IMR-90 (cell line): ENCODE data around the gene MALRD1. TPM values are rescaled to one million over a fixed set of nuclear protein-coding genes. Genes with fewer than 3 reads are reported as not detected.

Source experiments
- ATAC-seq: fragments of 200-7000 bp; cut with Tn5 transposase; 2 replicates; pipeline ENCODE4 v1.9.1; 2020; ENCODE audit warnings: low read depth, mild to moderate bottlenecking, moderate library complexity
- BruUV-seq: library from RNA; stranded (reverse); fragments of 400-500 nt; replicated peaks from 2 replicates; lab custom pipeline; 2021; lab: Mats Ljungman, UMichigan
- CTCF ChIA-PET: fragments of 300-600 bp; formaldehyde crosslinking; extraction: SDS; loops from one replicate; lab custom pipeline; 2021; ENCODE audit warnings: antibody characterized with exemption; lab: Yijun Ruan, JAX
- POLR2A ChIA-PET: fragments of 300-600 bp; sonication (Branson Sonifier 250); formaldehyde crosslinking; loops from one replicate; lab custom pipeline; 2022; ENCODE audit warnings: antibody characterized with exemption; ENCODE audit not compliant: unreplicated experiment; lab: Charles Lee
- DNase-seq: peaks from one replicate; pipeline ENCODE4 v3.0.0; 2013
- H2AFZ ChIP-seq: replicated peaks from 2 replicates; pipeline ENCODE3; 2013; ENCODE audit warnings: low read length, mild to moderate bottlenecking; ENCODE audit not compliant: poor library complexity
- H2AK5ac ChIP-seq: 2 replicates; pipeline ENCODE4 v1.6.1; 2013; ENCODE audit warnings: low read depth, low read length, inconsistent platforms
- H2AK9ac ChIP-seq: replicated peaks from 2 replicates; pipeline ENCODE3; 2013; ENCODE audit warnings: mild to moderate bottlenecking, low read depth, low read length, moderate library complexity; ENCODE audit not compliant: poor library complexity
- H2BK120ac ChIP-seq: 2 replicates; pipeline ENCODE4 v1.6.1; 2013; ENCODE audit warnings: low read depth, low read length, inconsistent platforms
- H2BK15ac ChIP-seq: 3 replicates; pipeline ENCODE4 v1.6.1; 2013; ENCODE audit warnings: low read depth, low read length, inconsistent platforms
- H2BK20ac ChIP-seq: 2 replicates; pipeline ENCODE4 v1.6.1; 2013; ENCODE audit warnings: low read depth, mild to moderate bottlenecking, inconsistent platforms, low read length, moderate library complexity
- H2BK5ac ChIP-seq: 2 replicates; pipeline ENCODE4 v1.6.1; 2013; ENCODE audit warnings: mild to moderate bottlenecking, low read depth, low read length, inconsistent platforms; ENCODE audit not compliant: poor library complexity, severe bottlenecking
- H3K14ac ChIP-seq: replicated peaks from 2 replicates; pipeline ENCODE4 v1.6.1; 2013; ENCODE audit warnings: low read depth, low read length, inconsistent platforms
- H3K18ac ChIP-seq: 2 replicates; pipeline ENCODE4 v1.6.1; 2013; ENCODE audit warnings: low read depth, low read length, control low read depth
- H3K23ac ChIP-seq: 2 replicates; pipeline ENCODE4 v1.6.1; 2013; ENCODE audit warnings: low read depth, low read length, inconsistent platforms
- H3K27ac ChIP-seq: 2 replicates; pipeline ENCODE4 v1.5.1; 2013; ENCODE audit warnings: mild to moderate bottlenecking, control low read depth, low read length; ENCODE audit not compliant: insufficient read depth
- H3K27me3 ChIP-seq: 2 replicates; pipeline ENCODE4 v1.6.1; 2013; ENCODE audit warnings: low read length; ENCODE audit not compliant: control insufficient read depth, insufficient read depth
- H3K36me3 ChIP-seq: 2 replicates; pipeline ENCODE4 v1.6.1; 2013; ENCODE audit warnings: low read length, mixed read lengths; ENCODE audit not compliant: control insufficient read depth, insufficient read depth
- H3K4ac ChIP-seq: 2 replicates; pipeline ENCODE4 v1.6.1; 2013; ENCODE audit warnings: low read depth, low read length, inconsistent platforms
- H3K4me1 ChIP-seq: 2 replicates; pipeline ENCODE4 v1.6.1; 2013; ENCODE audit warnings: low read length, mixed read lengths; ENCODE audit not compliant: control insufficient read depth, insufficient read depth
- H3K4me2 ChIP-seq: 2 replicates; pipeline ENCODE4 v1.6.1; 2013; ENCODE audit warnings: low read depth, mild to moderate bottlenecking, control low read depth, low read length, moderate library complexity
- H3K4me3 ChIP-seq: 2 replicates; pipeline ENCODE4 v1.5.1; 2013; ENCODE audit warnings: low read depth, mild to moderate bottlenecking, control low read depth, low read length, moderate library complexity; ENCODE audit not compliant: insufficient read depth
- H3K56ac ChIP-seq: 2 replicates; pipeline ENCODE4 v1.6.1; 2013; ENCODE audit warnings: low read length, inconsistent platforms; ENCODE audit not compliant: insufficient read depth; ENCODE audit errors: extremely low read depth
- H3K79me1 ChIP-seq, 2 experiments: 2 replicates each; pipeline ENCODE4 v1.6.1; 2013; ENCODE audit warnings: low read length in 2 of 2, inconsistent platforms in 1 of 2, low read depth in 1 of 2
- H3K9ac ChIP-seq: 2 replicates; pipeline ENCODE4 v1.6.1; 2013; ENCODE audit warnings: low read depth, low read length, control low read depth
- H3K9me1 ChIP-seq: 2 replicates; pipeline ENCODE4 v1.6.1; 2013; ENCODE audit warnings: low read length, inconsistent platforms; ENCODE audit not compliant: insufficient read depth
- H3K9me3 ChIP-seq: 2 replicates; pipeline ENCODE4 v1.6.1; 2013; ENCODE audit warnings: low read length; ENCODE audit not compliant: control insufficient read depth, insufficient read depth
- H4K20me1 ChIP-seq: 2 replicates; pipeline ENCODE4 v1.6.1; 2013; ENCODE audit warnings: low read length, inconsistent platforms; ENCODE audit not compliant: insufficient read depth
- H4K5ac ChIP-seq: 2 replicates; pipeline ENCODE4 v1.6.1; 2013; ENCODE audit warnings: mild to moderate bottlenecking, low read depth, low read length, control low read depth
- H4K8ac ChIP-seq, 2 experiments: 2 replicates each; pipeline ENCODE4 v1.6.1; 2013; ENCODE audit warnings: low read depth in 2 of 2, low read length in 2 of 2, control low read depth in 1 of 2, inconsistent platforms in 1 of 2
- H4K91ac ChIP-seq: 2 replicates; pipeline ENCODE4 v1.6.1; 2013; ENCODE audit warnings: low read depth, low read length, inconsistent platforms; ENCODE audit not compliant: insufficient read depth
- CEBPB ChIP-seq: IDR thresholded peaks from 2 replicates; pipeline ENCODE4 v1.6.1; 2012; ENCODE audit warnings: low read depth, low read length, improper control_type of control experiment
- CTCF ChIP-seq: conservative IDR thresholded peaks from 2 replicates; pipeline ENCODE4 v1.5.1; 2012; ENCODE audit warnings: mild to moderate bottlenecking, low read depth, low read length, improper control_type of control experiment
- POLR2A ChIP-seq: IDR thresholded peaks from 2 replicates; pipeline ENCODE4 v1.6.1; 2012; ENCODE audit warnings: mild to moderate bottlenecking, low read depth, low read length
- dilution Hi-C: fragments of 300-500 bp; cut with HindIII; formaldehyde crosslinking; loops from one replicate; pipeline ENCODE4 v1.14.3; 2018; ENCODE audit warnings: low sequenced_read_pairs; ENCODE audit not compliant: unreplicated experiment
- in situ Hi-C: fragments of 300-500 bp; cut with MboI; formaldehyde crosslinking; loops from 3 replicates; pipeline ENCODE4 v1.14.3; 2019; ENCODE audit warnings: low sequenced_read_pairs, inconsistent platforms, mixed read lengths
- intact Hi-C: fragments of 100-400 bp; cut with micrococcal nuclease; formaldehyde crosslinking; loops from 2 replicates; pipeline ENCODE4 v1.10.0; 2022
- polyA plus RNA-seq, 3 experiments: library from polyadenylated mRNA; depleted of rRNA; stranded (reverse); fragments of >200 nt; gene quantifications; 2 replicates each; pipeline ENCODE4 v1.2.3, GENCODE V29; 2012; ENCODE audit warnings: low replicate concordance in 1 of 3
- total RNA-seq: library from RNA; depleted of rRNA; stranded (reverse); fragments of >200 nt; gene quantifications from 2 replicates; pipeline ENCODE4 v1.2.3, GENCODE V29; 2012

MALRD1 gene
- total and polyA plus RNA-seq, 2 of the 4 experiments (the other 2 are of a cell fraction) = 0.34 to 1.1 TPM

DNA sequence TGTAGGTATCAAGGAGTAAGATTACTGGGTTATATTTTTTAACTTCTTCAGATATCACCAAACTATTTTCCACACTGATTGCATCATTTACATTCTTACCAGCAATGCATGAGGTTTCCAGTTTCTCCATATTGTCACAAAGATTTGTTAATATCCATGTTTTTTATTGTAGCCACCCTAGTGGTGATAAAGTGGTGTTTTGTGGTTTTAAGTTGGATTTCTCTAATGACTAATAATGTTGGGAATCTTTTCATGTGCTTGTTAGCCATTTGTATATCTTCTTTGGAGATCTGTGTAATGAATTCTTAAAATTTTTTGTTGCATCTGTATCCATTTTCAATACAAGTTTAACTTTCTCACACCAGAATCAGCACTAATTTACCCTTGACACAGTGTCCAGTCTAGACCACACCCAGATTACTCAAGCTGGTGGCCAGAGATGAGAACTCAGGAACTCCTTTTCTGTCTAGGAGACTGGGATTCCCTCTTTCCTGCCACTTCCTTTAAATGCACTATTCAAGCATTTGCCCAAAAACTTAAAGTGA lies 700.7 kb downstream of the MALRD1 start:
- peak; percentile 88 for TF ChIP-seq CEBPB
- TF ChIP-seq CTCF = 0 out of 2 replicates have a peak, but pooled peaks have one; percentile 10
- TF ChIP-seq POLR2A = no peak
- H3K18ac ChIP-seq = no peak overlapping the region; the same call in 1 of the 2 replicates
- H3K14ac ChIP-seq = no peak overlapping the region
- H3K9ac ChIP-seq = no peak overlapping the region
- H3K9me1 ChIP-seq = no peaks in the 10 kb centered on the region
- H4K91ac ChIP-seq = no peak overlapping the region
- H2BK5ac ChIP-seq = peak overlapping the region; percentile 46
- H3K27ac ChIP-seq = no peak overlapping the region
- H4K5ac ChIP-seq = no peak overlapping the region
- no peak overlapping the region for H2BK15ac ChIP-seq
- in situ Hi-C loops = no loop called here
- H3K4me3 ChIP-seq = no peak overlapping the region
- H3K9me3 ChIP-seq = no peaks in the 10 kb centered on the region
- no peak overlapping the region for H2BK120ac ChIP-seq
- ChIA-PET CTCF (no interaction called here), POLR2A (no interaction called here)
- no peaks in the 10 kb centered on the region for H3K36me3 ChIP-seq
- H3K79me1 ChIP-seq = no peaks in the 10 kb centered on the region
- intact Hi-C loops = no loop called here
- no peak overlapping the region; a peak in 1 of 4 replicates for H4K8ac ChIP-seq
- BruUV-seq = no TSS peak
- peak overlapping the region; percentile 20 for H3K56ac ChIP-seq
- H3K27me3 ChIP-seq = no peaks in the 10 kb centered on the region
- H2BK20ac ChIP-seq = no peak overlapping the region
- H3K4me2 ChIP-seq = no peak overlapping the region
- no peaks in the 10 kb centered on the region for H4K20me1 ChIP-seq
- ATAC-seq (peak; percentile 90), DNase-seq (peak; percentile 56)
- H2AK5ac ChIP-seq = no peak overlapping the region
- dilution Hi-C loops = no loop called here
- H2AK9ac ChIP-seq = no peak overlapping the region
- no peak overlapping the region for H3K4ac ChIP-seq
- H3K4me1 ChIP-seq = no peaks in the 10 kb centered on the region; the same call in 1 of the 2 replicates
- no peak overlapping the region for H2AFZ ChIP-seq
- H3K23ac ChIP-seq = no peak overlapping the region
